Karpas-422 (cell line): Measurements from ENCODE around the gene ALK. TPM values are rescaled to one million over a fixed set of nuclear protein-coding genes. Genes with fewer than 3 reads are reported as not detected.
A peak's percentile ranks its signal among the peaks of the same experiment; 100 is the strongest.

Experiments
- DNase-seq: peaks from one replicate; pipeline ENCODE4 v3.0.0-alpha.2; 2015
- H2AFZ ChIP-seq: fragments of 200-600 bp; sonication (generic); 2 replicates; pipeline ENCODE4 v1.6.1; 2014; ENCODE audit warnings: antibody characterized with exemption, low read length, mixed read lengths
- H3K27ac ChIP-seq: fragments of 200-600 bp; sonication (generic); 2 replicates; pipeline ENCODE4 v1.5.1; 2014; ENCODE audit warnings: mild to moderate bottlenecking, low read length, moderate library complexity
- H3K27me3 ChIP-seq: fragments of 200-600 bp; sonication (generic); 2 replicates; pipeline ENCODE4 v1.6.1; 2014; ENCODE audit warnings: low read length, mixed read lengths
- H3K36me3 ChIP-seq: fragments of 200-600 bp; sonication (generic); 2 replicates; pipeline ENCODE4 v1.6.1; 2014; ENCODE audit warnings: low read length, mixed read lengths; ENCODE audit not compliant: insufficient read depth
- H3K4me1 ChIP-seq: fragments of 200-600 bp; sonication (generic); 2 replicates; pipeline ENCODE4 v1.6.1; 2014; ENCODE audit warnings: mild to moderate bottlenecking, low read length, mixed read lengths
- H3K4me2 ChIP-seq: fragments of 200-600 bp; sonication (generic); 2 replicates; pipeline ENCODE4 v1.6.1; 2014; ENCODE audit warnings: low read length, low read depth, mild to moderate bottlenecking; ENCODE audit not compliant: poor library complexity, severe bottlenecking
- H3K4me3 ChIP-seq: fragments of 200-600 bp; sonication (generic); 2 replicates; pipeline ENCODE4 v1.5.1; 2014; ENCODE audit warnings: mild to moderate bottlenecking, antibody characterized with exemption, low read length, mixed read lengths
- H3K79me2 ChIP-seq: fragments of 200-600 bp; sonication (generic); 2 replicates; pipeline ENCODE4 v1.6.1; 2014; ENCODE audit warnings: mild to moderate bottlenecking, low read length, mixed read lengths
- H3K9ac ChIP-seq: fragments of 200-600 bp; sonication (generic); 2 replicates; pipeline ENCODE4 v1.6.0; 2014; ENCODE audit warnings: low read length
- H3K9me2 ChIP-seq: fragments of 200-600 bp; sonication (generic), shearing (Covaris generic); replicated peaks from 2 replicates; pipeline ENCODE4 v1.6.0; 2014; ENCODE audit warnings: mild to moderate bottlenecking, low read length, moderate library complexity; ENCODE audit not compliant: insufficient read depth
- H3K9me3 ChIP-seq: fragments of 300-700, 200-600 bp; sonication (generic); 2 replicates; pipeline ENCODE4 v1.6.1; 2014; ENCODE audit warnings: low read length, mixed read lengths
- H4K20me1 ChIP-seq: fragments of 200-600 bp; sonication (generic); 2 replicates; pipeline ENCODE4 v1.6.1; 2014; ENCODE audit warnings: mild to moderate bottlenecking, antibody characterized with exemption, low read length, low read depth; ENCODE audit not compliant: insufficient read depth
- total RNA-seq: library from RNA; depleted of rRNA; stranded (reverse); fragments of >200 nt; shearing (Covaris generic); gene quantifications from 2 replicates; pipeline ENCODE4 v1.2.3, GENCODE V29; 2014; ENCODE audit warnings: low replicate concordance

The ALK gene
- total RNA-seq, 1 experiment from 2014 or later: not detected

DNA sequence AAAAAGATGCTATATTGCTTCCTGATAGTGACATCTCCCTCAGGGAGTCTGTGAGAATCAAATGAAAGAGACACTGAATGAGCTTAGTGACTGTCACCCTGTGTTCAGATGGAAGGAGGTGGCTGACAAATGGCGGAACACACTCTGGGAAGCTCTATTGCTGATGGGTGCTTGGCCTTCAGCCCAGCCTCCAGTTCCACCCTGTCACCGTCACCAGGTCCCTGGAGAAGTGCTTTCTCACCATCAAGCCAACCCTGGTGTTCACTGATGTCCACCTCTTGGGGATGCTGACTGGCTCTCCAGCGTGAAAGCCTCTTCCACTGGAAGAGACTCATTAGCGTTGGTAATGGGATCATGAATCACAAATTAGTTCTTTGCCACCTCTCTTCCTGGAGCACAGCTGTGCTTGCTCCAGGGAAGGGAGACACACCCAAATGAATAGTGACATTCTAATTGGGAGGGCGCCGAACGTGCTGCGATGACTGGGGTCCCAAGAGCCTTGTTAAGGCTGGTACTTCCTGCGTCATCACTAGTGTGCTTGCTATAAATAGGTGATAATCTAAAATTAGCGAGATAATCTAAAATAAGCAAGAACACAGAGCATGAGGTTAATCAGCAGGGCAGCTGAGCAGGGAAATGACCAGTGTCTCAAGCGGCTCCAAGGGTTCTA lies 652.2 kb downstream of the ALK start:
- Histone ChIP-seq H3K36me3 (no peaks in the 10 kb centered on the region), H3K9ac (no peak overlapping the region), H3K27ac (no peak overlapping the region), H3K4me3 (no peak overlapping the region), H4K20me1 (no peaks in the 10 kb centered on the region), H3K27me3 (no peaks in the 10 kb centered on the region), H3K4me2 (no peak overlapping the region), H3K4me1 (no peaks in the 10 kb centered on the region), H3K9me3 (no peaks in the 10 kb centered on the region), H2AFZ (no peak overlapping the region), H3K9me2 (no peaks in the 10 kb centered on the region), H3K79me2 (no peaks in the 10 kb centered on the region)
- DNase-seq: no peak

DNA sequence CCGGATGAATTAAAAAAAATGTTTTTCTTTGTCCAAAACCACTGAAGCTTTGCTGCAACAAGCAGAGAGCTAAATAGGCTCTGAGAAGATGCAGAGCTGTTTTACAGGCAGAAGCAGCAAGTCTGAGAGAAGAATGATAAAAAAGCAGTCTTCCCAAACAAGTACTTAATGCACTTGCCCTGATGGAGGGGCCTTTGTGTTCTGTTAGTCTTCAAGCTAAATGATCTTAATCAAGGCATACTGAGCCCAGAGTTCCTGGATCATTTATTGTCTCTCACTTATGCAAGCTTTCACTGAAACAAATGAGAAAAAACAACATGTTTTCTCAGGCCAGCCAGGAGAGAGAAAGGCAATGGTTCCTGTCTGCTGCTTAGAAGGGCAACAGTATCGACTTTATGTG lies 653.7 kb downstream of the ALK start:
- no peak for DNase-seq

DNA sequence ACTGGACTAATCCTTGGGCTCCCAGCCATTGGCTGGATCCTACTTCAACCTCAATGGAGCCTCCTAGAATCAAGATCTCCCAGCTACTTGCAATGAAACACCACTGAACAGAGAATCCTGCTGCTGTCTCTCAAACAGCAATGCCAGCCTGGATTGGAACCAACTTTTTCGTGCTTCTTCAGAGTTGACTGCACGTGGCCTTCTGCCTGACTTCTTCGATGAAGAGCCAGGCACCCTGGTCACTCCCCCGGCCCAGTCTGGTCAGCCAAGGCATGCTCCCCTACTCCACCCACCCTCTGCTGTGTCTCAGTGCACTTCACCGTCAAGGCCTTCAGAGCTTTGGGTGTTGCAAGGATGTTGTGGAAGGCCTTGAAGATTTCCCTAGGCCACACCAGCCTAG lies 657.5 kb downstream of the ALK start:
- DNase-seq: no peak
- Histone ChIP-seq H3K9ac (no peak overlapping the region), H3K79me2 (no peaks in the 10 kb centered on the region), H3K9me2 (no peaks in the 10 kb centered on the region), H4K20me1 (no peaks in the 10 kb centered on the region), H3K4me2 (no peak overlapping the region), H3K27ac (no peak overlapping the region), H3K4me3 (no peak overlapping the region), H2AFZ (no peak overlapping the region), H3K9me3 (no peaks in the 10 kb centered on the region), H3K36me3 (no peaks in the 10 kb centered on the region), H3K4me1 (peaks cover 7% of the 10 kb centered on the region), H3K27me3 (no peaks in the 10 kb centered on the region)

More for the DNA sequence above, 653.7 kb downstream of the ALK start:
- Histone ChIP-seq H3K4me2 (no peak overlapping the region), H3K27ac (no peak overlapping the region), H3K4me3 (no peak overlapping the region), H3K9me2 (no peaks in the 10 kb centered on the region), H4K20me1 (no peaks in the 10 kb centered on the region), H3K4me1 (peaks cover 4% of the 10 kb centered on the region), H3K27me3 (no peaks in the 10 kb centered on the region), H2AFZ (no peak overlapping the region), H3K9ac (no peak overlapping the region), H3K79me2 (no peaks in the 10 kb centered on the region), H3K9me3 (no peaks in the 10 kb centered on the region), H3K36me3 (no peaks in the 10 kb centered on the region)

DNA sequence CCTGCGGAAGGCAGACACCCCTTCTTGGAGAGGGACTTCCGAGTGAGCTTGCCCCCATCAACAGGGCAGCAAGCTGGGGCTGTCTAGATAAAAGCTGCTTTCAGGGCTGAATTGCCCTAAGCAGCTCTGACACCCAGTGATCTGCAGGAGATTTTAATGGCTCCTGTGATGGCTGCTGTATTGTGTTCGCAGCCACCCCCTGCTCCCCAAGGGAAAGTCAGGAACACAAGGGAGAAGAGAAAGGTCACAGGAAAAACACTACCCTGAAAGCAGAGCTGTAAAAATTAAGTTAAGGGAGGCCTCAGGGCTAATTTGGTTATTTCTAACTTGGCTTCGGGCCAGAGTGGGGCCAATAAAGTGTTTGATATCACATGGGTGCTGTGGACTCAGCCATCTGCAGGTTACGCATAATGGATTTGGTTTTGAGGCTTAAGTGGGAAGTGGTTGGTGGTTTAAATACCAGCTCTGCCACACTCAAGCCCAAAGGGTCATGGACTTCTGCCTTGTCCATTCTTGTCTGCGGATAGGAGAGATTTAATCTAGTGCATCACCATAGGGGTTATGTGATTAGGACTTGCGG lies 658.6 kb downstream of the ALK start:
- DNase-seq: peak; percentile 49
- Histone ChIP-seq H3K4me1 (peaks cover 7% of the 10 kb centered on the region), H3K79me2 (no peaks in the 10 kb centered on the region), H4K20me1 (no peaks in the 10 kb centered on the region), H3K9me2 (no peaks in the 10 kb centered on the region), H3K36me3 (no peaks in the 10 kb centered on the region), H3K4me2 (no peak overlapping the region), H2AFZ (no peak overlapping the region), H3K27me3 (no peaks in the 10 kb centered on the region), H3K9me3 (no peaks in the 10 kb centered on the region), H3K27ac (no peak overlapping the region), H3K9ac (no peak overlapping the region), H3K4me3 (no peak overlapping the region)

DNA sequence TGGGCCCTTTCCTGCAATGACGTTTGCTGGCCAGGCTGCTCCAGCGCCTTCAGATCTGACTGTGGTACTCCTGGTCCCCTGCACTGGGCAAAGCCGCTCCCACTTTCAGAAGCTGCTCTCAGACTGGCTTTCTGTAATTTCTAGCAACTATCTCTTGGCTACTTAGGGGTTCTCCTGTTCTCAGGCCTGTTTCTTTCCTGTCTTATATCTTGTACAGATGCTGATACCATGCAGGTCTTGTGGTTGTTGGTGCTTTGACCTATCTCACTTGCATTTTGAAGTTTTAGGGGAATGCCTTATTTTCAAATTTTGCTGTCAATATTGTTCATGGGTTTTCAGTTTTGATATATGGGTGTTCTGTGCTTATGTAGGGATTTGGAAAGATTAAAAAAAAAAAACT lies 660.4 kb downstream of the ALK start:
- Histone ChIP-seq H3K36me3 (no peaks in the 10 kb centered on the region), H3K9me2 (no peaks in the 10 kb centered on the region), H3K79me2 (no peaks in the 10 kb centered on the region), H3K4me2 (no peak overlapping the region), H3K4me3 (no peak overlapping the region), H4K20me1 (no peaks in the 10 kb centered on the region), H3K4me1 (peaks cover 7% of the 10 kb centered on the region), H3K9ac (no peak overlapping the region), H3K27ac (no peak overlapping the region), H3K9me3 (no peaks in the 10 kb centered on the region), H3K27me3 (no peaks in the 10 kb centered on the region), H2AFZ (no peak overlapping the region)
- DNase-seq: no peak

DNA sequence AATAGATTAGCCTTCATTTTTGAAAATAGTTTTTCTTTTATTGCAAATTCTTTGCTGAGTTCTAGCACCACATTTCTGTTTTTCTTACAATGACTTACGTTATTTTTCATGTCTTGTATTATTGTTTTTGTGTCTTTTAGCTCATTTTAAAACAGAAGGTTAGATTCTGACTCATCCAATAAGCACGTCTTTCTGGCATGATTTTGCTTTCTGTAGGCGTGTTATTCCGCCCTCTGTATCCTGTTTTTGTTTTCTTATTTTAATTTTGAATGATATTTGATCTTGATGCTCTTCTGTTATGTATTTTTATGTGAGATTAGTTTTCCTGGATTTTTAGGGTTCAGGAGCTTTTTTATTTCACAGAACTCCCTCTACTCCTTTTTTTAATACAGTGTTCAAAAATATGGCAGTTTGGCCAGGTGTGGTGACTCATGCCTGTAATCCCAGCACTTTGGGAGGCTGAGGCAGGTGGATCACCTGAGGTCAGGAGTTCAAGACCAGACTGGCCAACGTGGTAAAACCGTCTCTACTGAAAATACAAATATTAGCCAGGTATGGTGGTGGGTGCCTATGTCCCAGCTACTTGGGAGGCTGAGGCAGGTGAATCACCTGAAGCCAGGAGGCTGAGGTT lies 661.1 kb downstream of the ALK start:
- no peak for DNase-seq
- H3K36me3 ChIP-seq: no peaks in the 10 kb centered on the region
- no peaks in the 10 kb centered on the region for H3K79me2 ChIP-seq
- H3K27me3 ChIP-seq: no peaks in the 10 kb centered on the region
- H2AFZ ChIP-seq: no peak overlapping the region
- H3K9ac ChIP-seq: no peak overlapping the region
- no peaks in the 10 kb centered on the region for H3K9me2 ChIP-seq
- no peaks in the 10 kb centered on the region for H4K20me1 ChIP-seq
- no peak overlapping the region for H3K27ac ChIP-seq
- H3K9me3 ChIP-seq: no peaks in the 10 kb centered on the region
- no peak overlapping the region for H3K4me3 ChIP-seq
- no peak overlapping the region for H3K4me2 ChIP-seq
- H3K4me1 ChIP-seq: peaks cover 7% of the 10 kb centered on the region

DNA sequence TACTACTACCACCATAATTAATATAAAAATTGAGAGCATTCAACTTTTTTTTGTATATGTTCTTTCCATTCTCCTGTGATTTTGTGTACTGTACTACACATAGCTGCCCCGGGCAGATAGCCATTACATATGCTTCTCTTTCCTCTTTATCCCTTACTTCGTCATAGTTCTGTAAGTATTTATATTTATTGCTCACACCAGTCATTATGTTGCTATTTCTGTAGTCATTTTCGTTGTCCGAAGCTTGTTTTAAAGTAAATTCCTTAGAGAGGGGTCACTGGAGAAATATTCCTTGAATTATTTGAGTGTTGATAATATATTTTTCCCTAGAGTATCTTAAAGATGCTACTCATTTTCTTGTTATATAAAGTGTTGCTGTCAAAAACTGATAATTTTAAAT lies 662.2 kb downstream of the ALK start:
- no peak for DNase-seq
- Histone ChIP-seq H3K79me2 (no peaks in the 10 kb centered on the region), H3K9me3 (no peaks in the 10 kb centered on the region), H3K36me3 (no peaks in the 10 kb centered on the region), H4K20me1 (no peaks in the 10 kb centered on the region), H3K27ac (no peak overlapping the region), H3K9ac (no peak overlapping the region), H3K9me2 (no peaks in the 10 kb centered on the region), H3K4me3 (no peak overlapping the region), H2AFZ (no peak overlapping the region), H3K4me2 (no peak overlapping the region), H3K4me1 (peaks cover 7% of the 10 kb centered on the region), H3K27me3 (no peaks in the 10 kb centered on the region)

DNA sequence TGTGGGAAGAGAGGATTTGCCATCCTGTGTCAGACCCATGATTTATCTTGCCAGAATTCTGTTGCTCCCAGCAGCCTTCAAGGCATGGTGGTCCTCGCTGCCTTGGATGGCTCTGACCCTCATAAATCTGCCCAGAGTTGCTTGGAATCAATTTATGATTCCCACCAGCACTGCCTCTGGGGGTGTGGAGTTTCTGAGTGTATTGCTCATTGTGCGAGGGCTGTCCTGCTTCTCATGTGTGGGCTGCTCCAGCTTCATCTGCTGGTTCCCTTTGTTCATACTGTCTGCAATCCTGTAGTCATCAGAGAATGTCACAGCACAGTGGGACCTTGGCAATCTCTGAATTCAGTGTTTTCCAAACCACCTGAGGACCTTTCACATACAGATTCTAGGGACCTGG lies 666.4 kb downstream of the ALK start:
- Histone ChIP-seq H3K36me3 (no peaks in the 10 kb centered on the region), H3K9ac (no peak overlapping the region), H4K20me1 (no peaks in the 10 kb centered on the region), H3K79me2 (no peaks in the 10 kb centered on the region), H3K9me3 (no peaks in the 10 kb centered on the region), H3K27me3 (no peaks in the 10 kb centered on the region), H3K4me2 (no peak overlapping the region), H3K27ac (no peak overlapping the region), H2AFZ (no peak overlapping the region), H3K4me1 (no peaks in the 10 kb centered on the region), H3K9me2 (no peaks in the 10 kb centered on the region), H3K4me3 (no peak overlapping the region)
- no peak for DNase-seq
